ENCODE data around the gene ARPC5L.
"Not testable (repeated sequence)": the region's sequence is repeated elsewhere in the genome, so short reads cannot be mapped to it uniquely, and the experiment has no call there.

Gene ARPC5L

DNA sequence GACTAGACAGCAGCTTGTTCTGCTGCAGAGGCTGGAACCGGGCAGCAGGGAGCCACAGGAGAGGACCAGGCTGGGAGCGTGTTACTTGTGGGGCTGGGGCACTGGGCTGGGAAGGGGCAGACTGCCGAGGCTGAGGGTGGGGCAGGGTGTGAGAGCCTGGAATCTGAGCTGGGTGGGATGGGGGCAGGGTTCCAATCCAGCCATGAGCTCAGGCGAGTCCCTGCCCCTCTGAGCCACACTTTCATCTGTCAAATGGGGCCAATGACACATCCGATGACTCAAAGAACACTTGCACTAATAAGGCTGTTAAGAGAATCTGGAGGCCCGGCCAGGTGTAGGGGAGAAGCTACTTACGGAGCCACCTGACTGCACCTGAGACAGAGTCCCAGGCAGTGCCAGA, 27.3 kb upstream of the ARPC5L start:
- TF ChIP-seq, protein P1, sequence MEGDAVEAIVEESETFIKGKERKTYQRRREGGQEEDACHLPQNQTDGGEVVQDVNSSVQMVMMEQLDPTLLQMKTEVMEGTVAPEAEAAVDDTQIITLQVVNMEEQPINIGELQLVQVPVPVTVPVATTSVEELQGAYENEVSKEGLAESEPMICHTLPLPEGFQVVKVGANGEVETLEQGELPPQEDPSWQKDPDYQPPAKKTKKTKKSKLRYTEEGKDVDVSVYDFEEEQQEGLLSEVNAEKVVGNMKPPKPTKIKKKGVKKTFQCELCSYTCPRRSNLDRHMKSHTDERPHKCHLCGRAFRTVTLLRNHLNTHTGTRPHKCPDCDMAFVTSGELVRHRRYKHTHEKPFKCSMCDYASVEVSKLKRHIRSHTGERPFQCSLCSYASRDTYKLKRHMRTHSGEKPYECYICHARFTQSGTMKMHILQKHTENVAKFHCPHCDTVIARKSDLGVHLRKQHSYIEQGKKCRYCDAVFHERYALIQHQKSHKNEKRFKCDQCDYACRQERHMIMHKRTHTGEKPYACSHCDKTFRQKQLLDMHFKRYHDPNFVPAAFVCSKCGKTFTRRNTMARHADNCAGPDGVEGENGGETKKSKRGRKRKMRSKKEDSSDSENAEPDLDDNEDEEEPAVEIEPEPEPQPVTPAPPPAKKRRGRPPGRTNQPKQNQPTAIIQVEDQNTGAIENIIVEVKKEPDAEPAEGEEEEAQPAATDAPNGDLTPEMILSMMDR (IDR thresholded peaks at IDR 0.05; ENCODE audit: low read depth, low read length): no peak
- no peak for DNase-seq (ENCODE audit: extremely low read depth, low read depth)

DNA sequence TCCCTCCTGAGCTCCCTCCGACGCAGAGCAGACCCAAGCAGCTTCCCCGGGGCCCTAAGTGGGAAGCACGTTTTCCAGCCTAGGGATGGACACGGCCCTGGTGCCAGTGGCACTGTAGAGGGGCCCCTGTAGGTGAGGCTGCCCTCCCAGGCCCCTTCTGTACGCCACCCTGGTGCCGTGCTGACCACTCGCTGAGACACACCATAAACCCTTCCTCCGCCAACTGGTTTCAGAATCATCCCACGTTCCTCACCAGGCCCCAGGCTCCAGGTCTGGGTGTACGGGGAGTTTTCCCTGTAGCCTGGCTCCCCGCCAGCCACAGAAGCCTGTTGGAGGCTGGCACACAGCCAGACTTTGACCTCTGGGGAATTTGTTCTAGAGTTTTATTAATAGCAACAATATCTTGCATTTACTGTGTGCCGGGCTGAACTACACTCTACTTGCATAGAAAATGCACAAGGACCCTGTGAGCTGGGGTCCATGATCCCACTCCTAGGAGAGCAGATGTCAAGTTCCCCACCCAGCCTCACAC, 26.8 kb upstream of the ARPC5L start:
- no peak for DNase-seq (ENCODE audit: extremely low read depth, low read depth)
- TF ChIP-seq, protein P1 (IDR thresholded peaks at IDR 0.05; ENCODE audit: low read depth, low read length): no peak

DNA sequence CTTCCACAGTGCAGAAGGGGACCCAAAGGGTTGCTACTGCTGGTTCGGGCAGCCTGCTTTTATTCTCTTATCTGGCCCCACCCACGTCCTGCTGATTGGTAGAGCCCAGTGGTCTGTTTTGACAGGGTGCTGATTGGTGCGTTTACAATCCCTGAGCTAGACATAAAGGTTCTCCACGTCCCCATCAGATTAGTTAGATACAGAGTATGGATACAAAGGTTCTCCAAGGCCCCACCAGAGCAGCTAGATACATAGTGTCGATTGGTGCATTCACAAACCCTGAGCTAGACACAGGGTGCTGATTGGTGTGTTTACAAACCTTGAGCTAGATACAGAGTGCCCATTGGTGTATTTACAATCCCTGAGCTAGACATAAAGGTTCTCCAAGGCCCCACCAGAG, 23.8 kb upstream of the ARPC5L start:
- DNase-seq (ENCODE audit: extremely low read depth, low read depth): not testable (repeated sequence)

DNA sequence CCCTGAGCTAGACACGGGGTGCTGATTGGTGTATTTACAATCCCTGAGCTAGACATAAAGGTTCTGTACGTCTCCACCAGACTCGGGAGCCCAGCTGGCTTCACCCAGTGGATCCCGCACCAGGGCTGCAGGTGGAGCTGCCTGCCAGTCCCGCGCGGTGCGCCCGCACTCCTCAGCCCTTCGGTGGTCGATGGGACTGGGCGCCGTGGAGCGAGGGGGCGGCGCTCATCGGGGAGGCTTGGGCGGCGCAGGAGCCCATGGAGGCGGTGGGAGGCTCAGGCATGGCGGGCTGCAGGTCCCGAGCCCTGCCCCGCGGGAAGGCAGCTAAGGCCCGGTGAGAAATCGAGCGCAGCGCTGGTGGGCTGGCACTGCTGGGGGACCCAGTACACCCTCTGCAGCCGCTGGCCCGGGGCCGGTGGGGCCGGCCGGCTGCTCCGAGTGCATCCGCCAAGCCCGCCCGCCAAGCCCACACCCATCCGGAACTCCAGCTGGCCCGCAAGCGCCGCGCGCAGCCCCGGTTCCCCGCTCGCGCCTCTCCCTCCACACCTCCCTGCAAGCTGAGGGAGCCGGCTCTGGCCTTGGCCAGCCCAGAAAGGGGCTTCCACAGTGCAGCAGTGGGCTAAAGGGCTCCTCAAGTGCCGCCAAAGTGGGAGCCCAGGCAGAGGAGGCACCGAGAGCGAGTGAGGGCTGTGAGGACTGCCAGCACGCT, 23.2 kb upstream of the ARPC5L start:
- not testable (repeated sequence) for DNase-seq (ENCODE audit: extremely low read depth, low read depth)

DNA sequence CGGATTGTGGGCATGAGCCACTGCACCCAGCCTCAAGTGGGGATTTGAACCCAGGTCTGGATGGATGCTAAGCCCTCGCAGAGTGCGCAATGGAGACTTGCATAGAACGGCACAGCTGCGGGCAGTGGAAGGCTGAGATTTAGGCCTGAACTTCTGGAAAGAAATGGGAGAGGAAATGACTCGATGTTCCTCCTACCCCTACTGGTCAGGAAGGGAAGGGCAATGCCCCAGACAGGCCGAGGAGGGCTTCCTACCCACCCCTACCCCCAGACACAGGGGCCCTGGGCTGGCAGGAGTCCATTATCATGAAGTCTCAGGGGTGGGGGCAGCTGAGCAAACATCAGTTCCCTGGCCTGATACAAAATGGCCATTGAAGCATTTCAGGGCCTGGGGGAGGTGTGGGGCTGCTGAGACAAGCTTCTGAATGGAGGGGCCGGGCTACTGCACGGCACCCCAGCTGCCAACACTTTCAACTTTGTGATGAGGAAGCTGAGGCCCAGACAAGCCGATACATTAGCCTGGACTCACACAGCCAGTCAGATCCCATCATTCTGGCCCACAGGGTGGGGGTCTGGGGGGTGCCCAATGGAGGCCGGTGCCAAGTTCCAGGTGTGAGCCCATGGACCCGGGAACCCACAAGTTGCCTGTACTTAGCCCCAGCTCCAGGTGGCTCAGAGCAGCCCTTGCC, 22.2 kb upstream of the ARPC5L start:
- DNase-seq (ENCODE audit: extremely low read depth, low read depth): no peak
- TF ChIP-seq, protein P1 (IDR thresholded peaks at IDR 0.05; ENCODE audit: low read depth, low read length): peak; percentile 45

DNA sequence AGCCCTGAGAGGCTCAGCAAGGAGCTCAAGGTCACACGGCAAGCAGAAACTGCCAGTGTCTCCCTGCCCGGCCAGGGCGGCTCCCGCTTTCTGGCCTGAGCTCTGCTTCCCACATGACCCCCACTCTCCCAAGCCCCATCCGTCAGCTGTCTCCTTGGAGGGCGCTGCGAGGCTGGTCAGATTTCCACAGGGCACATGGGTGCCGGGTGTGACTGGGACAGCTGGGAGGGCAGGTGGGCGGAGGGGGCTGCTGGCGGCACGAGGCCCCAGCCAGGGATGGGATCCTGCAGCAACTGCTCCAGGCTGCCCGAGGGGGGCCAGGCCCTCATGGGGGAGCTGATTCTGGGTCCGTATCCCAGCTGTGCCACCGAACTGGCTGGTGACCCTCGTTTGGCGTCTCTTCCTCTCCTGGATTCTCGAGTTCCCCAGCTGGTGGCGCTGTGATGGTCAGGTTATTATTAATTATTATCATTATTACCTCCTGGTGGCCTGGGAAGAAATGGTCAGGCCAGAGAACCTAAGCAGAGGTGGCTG, 21.6 kb upstream of the ARPC5L start:
- TF ChIP-seq, protein P1 (IDR thresholded peaks at IDR 0.05; ENCODE audit: low read depth, low read length): peak; percentile 17
- DNase-seq (ENCODE audit: extremely low read depth, low read depth): no peak

DNA sequence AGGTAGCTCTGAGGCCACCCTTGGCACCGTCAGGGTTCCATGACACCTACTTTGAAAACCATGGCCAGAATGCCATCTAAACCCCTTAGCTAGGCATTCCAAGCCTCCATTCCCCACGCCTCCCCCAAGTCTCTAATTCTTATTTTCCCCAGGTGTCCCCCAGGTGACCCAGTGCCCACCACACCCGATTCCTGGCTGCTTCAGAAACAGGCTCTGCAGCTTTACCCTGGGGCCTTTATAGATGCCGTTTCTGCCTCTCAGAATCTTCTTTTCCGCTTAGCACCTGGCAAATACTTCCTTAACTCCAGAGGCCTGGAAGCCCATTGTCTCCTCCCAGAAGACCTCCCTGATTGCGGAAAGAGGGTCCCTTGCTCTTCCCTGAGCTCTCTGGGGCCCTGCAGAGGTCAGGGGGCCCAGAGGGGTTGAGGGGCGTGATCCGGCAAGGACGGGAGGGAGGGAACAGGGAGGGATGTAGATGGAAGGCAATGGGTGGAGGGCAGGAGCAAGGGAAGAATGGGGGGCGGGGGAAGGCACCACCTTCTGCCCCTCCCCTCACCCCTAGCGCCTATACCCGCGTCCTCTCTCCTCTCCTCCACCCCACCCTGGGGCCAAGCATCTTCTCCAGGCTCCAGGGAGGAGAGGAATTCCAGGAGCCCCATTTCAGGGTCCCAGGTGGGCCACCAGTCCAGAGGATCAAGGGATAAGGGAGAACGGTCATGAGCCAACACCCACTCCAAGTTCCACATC, 20.7 kb upstream of the ARPC5L start:
- DNase-seq (ENCODE audit: extremely low read depth, low read depth): no peak
- TF ChIP-seq, protein P1 (IDR thresholded peaks at IDR 0.05; ENCODE audit: low read depth, low read length): no peak
